Ovary (tissue), 10 donors: ENCODE data around the gene RASSF5. TPM values are rescaled to one million over a fixed set of nuclear protein-coding genes. Genes with fewer than 3 reads are reported as not detected.

Experiments
- DNase-seq, 5 donors: peaks; one replicate each; pipeline ENCODE4 v3.0.0-alpha.2; 2019 to 2020
- H3K27ac ChIP-seq, 2 donors: fragments of 200-600 bp; one replicate each; pipeline versions ENCODE4 v1.5.1 to v1.8.0; 2019 to 2022
- H3K27me3 ChIP-seq: fragments of 200-600 bp; one replicate; pipeline ENCODE4 v1.8.0; 2022
- H3K36me3 ChIP-seq: fragments of 200-600 bp; sonication (generic); one replicate; pipeline ENCODE4 v1.5.1; 2019
- H3K4me1 ChIP-seq: one replicate; pipeline ENCODE4 v1.8.1; 2013; ENCODE audit warnings: mild to moderate bottlenecking, moderate library complexity; ENCODE audit not compliant: insufficient read depth
- H3K4me3 ChIP-seq: fragments of 200-600 bp; sonication (generic); one replicate; pipeline ENCODE4 v1.5.1; 2017
- H3K9me3 ChIP-seq, 2 donors: fragments of 200-600 bp in 1 of 2; sonication (generic) in 1 of 2; one replicate each; pipeline versions ENCODE4 v1.5.1 to v1.8.1; 2013 to 2019; ENCODE audit warnings: mild to moderate bottlenecking in 1 of 2, moderate library complexity in 1 of 2
- EP300 ChIP-seq: sonication (generic); formaldehyde crosslinking; IDR thresholded peaks from one replicate; pipeline ENCODE4 v1.6.1; 2017; ENCODE audit warnings: antibody characterized with exemption
- POLR2A ChIP-seq: fragments of 450-650 bp; IDR thresholded peaks from one replicate; pipeline ENCODE4 v1.6.1; 2017; ENCODE audit warnings: antibody characterized with exemption, mild to moderate bottlenecking, moderate library complexity
- WGBS, 3 donors: extraction: QIAGEN DNeasy Blood & Tissue Kit in 1 of 3; methylation state at CpG; one replicate each; pipeline versions ENCODE4 v1.1.5 to v1.1.7; 2013 to 2017; 5-methylcytosine and 5-hydroxymethylcytosine counted together
- intact Hi-C, 4 donors: fragments of 100-400 bp; cut with DNase I; formaldehyde crosslinking; loops; one replicate each; pipeline versions ENCODE4 v1.11.0 to v1.15.1; 2022 to 2023
- long read RNA-seq, 3 donors: library from polyadenylated mRNA in 2 of 3; unstranded in 2 of 3; transcript quantifications; one replicate each; pipeline ENCODE4 v2.0.0 and lab custom pipeline, GENCODE V29; 2021 to 2026
- polyA plus RNA-seq, 2 donors: library from polyadenylated mRNA; stranded (reverse); fragments of 200-250 nt in 1 of 2; fragments of 350-450 nt in 1 of 2; fragmentation: Illumina TruSeq in 1 of 2; extraction: RNeasy Lipid Tissue Mini Kit (QIAGEN cat#74804) in 1 of 2; gene quantifications; one replicate each; pipeline ENCODE4 v1.2.3, GENCODE V29; 2013 to 2014
- total RNA-seq, 7 donors: library from RNA; depleted of rRNA in 2 of 7; stranded (reverse); fragments of >200 nt in 2 of 7; fragmentation: NEBNext Ultra II Directional in 3 of 7; extraction: Animal tissue kit (Norgen Biotek cat#: 25700) in 3 of 7; gene quantifications; one replicate each; pipeline versions ENCODE4 v1.1.0 to v1.2.4, GENCODE V29; 2016 to 2023
- TF ChIP-seq, protein P1 (sequence below), 3 donors: fragments of 450-650 bp in 2 of 3; fragments of 200-600 bp in 1 of 3; IDR thresholded peaks; one replicate each; pipeline versions ENCODE4 v1.5.1 to v1.8.0; 2016 to 2022; ENCODE audit warnings: antibody characterized with exemption in 3 of 3, mild to moderate bottlenecking in 1 of 3
- donor health status: DM: no; HTN: no; CAD: no; lungs with moderate emphysema.
- donor health status: DM: no; HTN: no; CAD: no.
- donor health status: Bipolar disorder and iron deficiency.
- donor health status: DM: yes; HTN: yes; CAD: no.
- donor health status: DM: no; HTN: no; CAD: no.
- donor health status: DM: yes; HTN: yes; CAD: no.

RASSF5 gene, protein sequence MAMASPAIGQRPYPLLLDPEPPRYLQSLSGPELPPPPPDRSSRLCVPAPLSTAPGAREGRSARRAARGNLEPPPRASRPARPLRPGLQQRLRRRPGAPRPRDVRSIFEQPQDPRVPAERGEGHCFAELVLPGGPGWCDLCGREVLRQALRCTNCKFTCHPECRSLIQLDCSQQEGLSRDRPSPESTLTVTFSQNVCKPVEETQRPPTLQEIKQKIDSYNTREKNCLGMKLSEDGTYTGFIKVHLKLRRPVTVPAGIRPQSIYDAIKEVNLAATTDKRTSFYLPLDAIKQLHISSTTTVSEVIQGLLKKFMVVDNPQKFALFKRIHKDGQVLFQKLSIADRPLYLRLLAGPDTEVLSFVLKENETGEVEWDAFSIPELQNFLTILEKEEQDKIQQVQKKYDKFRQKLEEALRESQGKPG
- total RNA-seq (10 to 100 TPM in 1 of 7 donors, 1 to 10 TPM in 6; 1.9 to 11.8 (median 5.3) TPM), polyA plus RNA-seq (1 to 10 TPM; 1.8 to 9.0 TPM)
- long read RNA-seq, donor 1, partial matches to known transcripts: 0 of 2 reads
- long read RNA-seq, donor 1, other reads (novel, unspliced or antisense): 1 of 2 reads
- long read RNA-seq, donor 2: 0 reads
- long read RNA-seq, donor 3, transcript RASSF5-202 (6 exons, 2,064 nt): major isoform, 9 of 21 reads
- long read RNA-seq, donor 3, transcript RASSF5-201 (5 exons, 3,496 nt): minor isoform, 7 of 21 reads
- long read RNA-seq, donor 3, partial matches to known transcripts: 1 of 21 reads
- long read RNA-seq, donor 3, other reads (novel, unspliced or antisense): 3 of 21 reads

DNA sequence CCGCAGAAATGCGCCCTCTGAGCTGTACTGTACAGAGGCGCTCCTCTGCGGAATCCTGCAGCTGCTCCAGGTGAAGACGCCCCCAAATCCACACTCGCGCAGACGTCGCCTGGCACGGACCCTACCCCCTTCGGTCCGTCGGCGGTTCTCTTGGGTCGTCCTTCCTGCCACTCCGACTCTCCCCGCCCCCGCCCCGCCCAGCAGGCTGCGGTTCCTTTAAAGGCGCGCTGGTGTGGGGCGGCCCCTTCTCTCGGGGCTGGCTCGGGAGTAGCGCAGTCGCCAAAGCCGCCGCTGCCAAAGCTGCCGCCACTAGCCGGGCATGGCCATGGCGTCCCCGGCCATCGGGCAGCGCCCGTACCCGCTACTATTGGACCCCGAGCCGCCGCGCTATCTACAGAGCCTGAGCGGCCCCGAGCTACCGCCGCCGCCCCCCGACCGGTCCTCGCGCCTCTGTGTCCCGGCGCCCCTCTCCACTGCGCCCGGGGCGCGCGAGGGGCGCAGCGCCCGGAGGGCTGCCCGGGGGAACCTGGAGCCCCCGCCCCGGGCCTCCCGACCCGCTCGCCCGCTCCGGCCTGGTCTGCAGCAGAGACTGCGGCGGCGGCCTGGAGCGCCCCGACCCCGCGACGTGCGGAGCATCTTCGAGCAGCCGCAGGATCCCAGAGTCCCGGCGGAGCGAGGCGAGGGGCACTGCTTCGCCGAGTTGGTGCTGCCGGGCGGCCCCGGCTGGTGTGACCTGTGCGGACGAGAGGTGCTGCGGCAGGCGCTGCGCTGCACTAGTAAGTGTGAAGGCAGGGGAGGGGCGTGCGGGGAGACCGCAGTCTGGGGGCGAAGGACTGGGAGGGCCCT lies at the start of gene RASSF5:
Gene RASSF5 (plus strand): TSS at position 248 of the 846 bp plus-strand sequence. CDS start 72 bp downstream, at position 320.
- H3K36me3 ChIP-seq: no peaks in the 10 kb centered on the region
- no peak for TF ChIP-seq EP300
- TF ChIP-seq, protein P1, sequence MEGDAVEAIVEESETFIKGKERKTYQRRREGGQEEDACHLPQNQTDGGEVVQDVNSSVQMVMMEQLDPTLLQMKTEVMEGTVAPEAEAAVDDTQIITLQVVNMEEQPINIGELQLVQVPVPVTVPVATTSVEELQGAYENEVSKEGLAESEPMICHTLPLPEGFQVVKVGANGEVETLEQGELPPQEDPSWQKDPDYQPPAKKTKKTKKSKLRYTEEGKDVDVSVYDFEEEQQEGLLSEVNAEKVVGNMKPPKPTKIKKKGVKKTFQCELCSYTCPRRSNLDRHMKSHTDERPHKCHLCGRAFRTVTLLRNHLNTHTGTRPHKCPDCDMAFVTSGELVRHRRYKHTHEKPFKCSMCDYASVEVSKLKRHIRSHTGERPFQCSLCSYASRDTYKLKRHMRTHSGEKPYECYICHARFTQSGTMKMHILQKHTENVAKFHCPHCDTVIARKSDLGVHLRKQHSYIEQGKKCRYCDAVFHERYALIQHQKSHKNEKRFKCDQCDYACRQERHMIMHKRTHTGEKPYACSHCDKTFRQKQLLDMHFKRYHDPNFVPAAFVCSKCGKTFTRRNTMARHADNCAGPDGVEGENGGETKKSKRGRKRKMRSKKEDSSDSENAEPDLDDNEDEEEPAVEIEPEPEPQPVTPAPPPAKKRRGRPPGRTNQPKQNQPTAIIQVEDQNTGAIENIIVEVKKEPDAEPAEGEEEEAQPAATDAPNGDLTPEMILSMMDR (IDR thresholded peaks at IDR 0.05): no peak
- peak; percentile 22 for TF ChIP-seq POLR2A
- no peak within 1 kb of the TSS for H3K27ac ChIP-seq
- no peaks in the 10 kb centered on the region for H3K27me3 ChIP-seq
- H3K4me1 ChIP-seq: peaks cover 3% of the 10 kb centered on the region
- 1 to 5% (median 2%) methylated on average over 26 to 97 of the region's 97 CpGs for WGBS, 3 donors
- H3K9me3 ChIP-seq: no peaks in the 10 kb centered on the region
- peak within 1 kb of the TSS; percentile 50 for H3K4me3 ChIP-seq
- intact Hi-C loops: no loop called here
- DNase-seq: peak; percentile 53 to 74 (median 64)

DNA sequence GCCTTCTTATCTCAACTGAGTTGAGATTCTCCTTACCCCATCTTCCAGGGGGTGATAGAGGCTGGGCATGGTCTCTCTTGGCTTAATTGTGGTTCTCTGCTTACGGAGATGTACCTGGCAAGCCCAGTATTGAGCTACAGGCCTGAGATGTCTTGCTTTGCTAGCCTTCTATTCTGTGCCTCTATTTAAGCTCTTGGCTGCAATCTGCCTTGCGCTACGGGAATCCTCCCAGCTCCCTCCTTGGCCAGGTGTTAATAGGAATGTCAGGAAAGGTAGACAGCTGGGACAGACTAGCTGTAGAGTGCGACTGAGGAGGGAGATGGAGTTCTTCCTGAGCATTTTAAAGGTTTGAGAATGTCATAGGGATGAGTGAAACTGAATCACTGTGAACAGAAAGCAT lies 47.6 kb upstream of the RASSF5 start:
- Histone ChIP-seq H3K27me3 (no peaks in the 10 kb centered on the region), H3K4me3 (no peak overlapping the region), H3K4me1 (no peaks in the 10 kb centered on the region), H3K36me3 (no peaks in the 10 kb centered on the region), H3K27ac (no peak overlapping the region), H3K9me3 (no peaks in the 10 kb centered on the region)
- DNase-seq: no peak
- TF ChIP-seq, protein P1 (IDR thresholded peaks at IDR 0.05): no peak
- TF ChIP-seq POLR2A (no peak), EP300 (no peak)
- intact Hi-C loops: no loop called here
- WGBS, 3 donors: 91 to 96% (median 96%) methylated on average over 4 of the region's 4 CpGs

DNA sequence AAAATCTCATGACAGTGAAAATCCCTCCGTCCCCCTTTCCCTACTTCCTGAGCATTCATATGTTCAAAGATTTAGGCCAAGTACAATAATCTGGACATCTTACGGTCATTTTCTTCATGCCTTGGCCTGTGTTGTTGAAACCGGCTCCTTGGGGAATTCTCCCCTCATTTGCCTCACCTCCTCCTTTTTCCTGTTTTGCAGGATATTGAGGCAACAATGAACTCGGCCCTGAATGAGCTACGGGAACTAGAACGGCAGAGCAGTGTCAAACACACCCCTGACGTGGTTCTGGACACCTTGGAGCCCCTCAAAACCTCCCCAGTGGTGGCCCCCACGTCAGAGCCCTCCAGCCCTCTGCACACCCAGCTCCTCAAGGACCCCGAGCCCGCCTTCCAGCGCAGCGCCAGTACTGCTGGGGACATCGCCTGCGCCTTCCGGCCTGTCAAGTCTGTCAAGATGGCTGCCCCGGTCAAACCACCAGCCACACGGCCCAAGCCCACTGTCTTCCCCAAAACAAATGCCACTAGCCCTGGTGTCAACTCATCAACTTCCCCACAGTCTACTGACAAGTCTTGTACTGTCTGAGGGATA lies 46.4 kb upstream of the RASSF5 start:
- DNase-seq: no peak
- Histone ChIP-seq H3K27me3 (no peaks in the 10 kb centered on the region), H3K27ac (no peak overlapping the region), H3K9me3 (no peaks in the 10 kb centered on the region), H3K4me1 (no peaks in the 10 kb centered on the region), H3K36me3 (no peaks in the 10 kb centered on the region), H3K4me3 (no peak overlapping the region)
- WGBS, 3 donors: 85 to 87% (median 86%) methylated on average over 17 of the region's 17 CpGs
- intact Hi-C loops: no loop called here
- TF ChIP-seq POLR2A (no peak), EP300 (no peak)
- TF ChIP-seq, protein P1 (IDR thresholded peaks at IDR 0.05): no peak
